Activated effector memory CD4-positive, alpha-beta T cell treated with anti-CD3 and anti-CD28 coated beads, Interleukin-2, amount 50 U/mL, for 16 hours (primary cell): Measurements from ENCODE around the gene FAF2.
"Not testable (repeated sequence)": the region's sequence is repeated elsewhere in the genome, so short reads cannot be mapped to it uniquely, and the experiment has no call there.

Experiments
- DNase-seq: peaks from one replicate; pipeline ENCODE4 v3.0.0-alpha.2; 2020

FAF2 gene

DNA sequence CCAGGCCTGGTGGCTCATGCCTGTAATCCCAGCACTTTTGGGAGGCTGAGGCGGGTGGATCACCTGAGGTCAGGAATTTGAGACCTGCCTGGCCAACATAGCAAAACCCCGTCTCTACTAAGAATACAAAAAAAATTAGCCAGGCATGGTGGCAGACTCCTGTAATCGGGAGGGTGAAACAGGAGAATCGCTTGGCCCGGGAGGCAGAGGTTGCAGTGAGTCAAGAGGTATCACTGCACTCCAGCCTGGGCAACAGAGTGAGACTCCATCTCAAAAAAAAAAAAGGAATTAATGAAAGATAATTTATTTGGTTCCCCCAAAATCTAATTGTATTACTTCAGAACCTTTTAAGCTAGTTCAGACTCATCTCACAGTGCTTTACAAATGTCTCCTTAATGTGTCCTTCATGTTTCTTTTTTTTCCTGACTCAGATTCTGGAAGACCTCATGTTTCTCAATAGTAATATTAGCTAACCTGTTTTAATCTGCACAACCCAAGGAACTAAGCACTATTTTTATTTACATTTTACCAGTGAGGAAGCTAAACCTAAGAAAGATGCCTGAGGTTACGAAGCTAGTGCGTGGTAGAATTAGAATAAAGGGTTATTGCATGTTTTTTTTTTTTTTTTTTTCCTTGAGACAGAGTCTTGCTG lies 15.1 kb downstream of the FAF2 start:
- DNase-seq: no peak

- no peak for DNase-seq
Observed at GRCh38 chr5:176466245-176466871, 18.2 kb downstream of the FAF2 start.

DNA sequence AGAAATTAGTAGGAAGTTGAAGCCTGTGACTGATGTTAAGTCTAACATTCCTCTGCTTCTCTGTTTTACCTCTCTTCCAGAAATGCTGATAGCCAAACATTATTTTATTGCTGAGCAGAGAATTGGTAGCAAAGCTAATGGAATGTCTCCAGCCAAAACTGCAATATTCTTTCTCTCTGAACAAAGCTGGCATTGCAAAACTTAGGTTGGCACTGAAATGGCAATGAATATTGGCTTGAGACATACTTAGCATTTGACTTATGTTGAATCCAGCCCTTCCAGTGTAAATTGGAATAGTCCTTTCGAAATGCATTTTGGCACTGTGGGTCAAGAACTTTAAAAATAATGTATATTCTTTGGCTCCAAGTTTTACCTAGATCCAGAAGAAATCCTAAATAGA lies 21.1 kb downstream of the FAF2 start:
- no peak for DNase-seq

- no peak for DNase-seq
Observed at GRCh38 chr5:176470539-176470938, 22.4 kb downstream of the FAF2 start.

DNA sequence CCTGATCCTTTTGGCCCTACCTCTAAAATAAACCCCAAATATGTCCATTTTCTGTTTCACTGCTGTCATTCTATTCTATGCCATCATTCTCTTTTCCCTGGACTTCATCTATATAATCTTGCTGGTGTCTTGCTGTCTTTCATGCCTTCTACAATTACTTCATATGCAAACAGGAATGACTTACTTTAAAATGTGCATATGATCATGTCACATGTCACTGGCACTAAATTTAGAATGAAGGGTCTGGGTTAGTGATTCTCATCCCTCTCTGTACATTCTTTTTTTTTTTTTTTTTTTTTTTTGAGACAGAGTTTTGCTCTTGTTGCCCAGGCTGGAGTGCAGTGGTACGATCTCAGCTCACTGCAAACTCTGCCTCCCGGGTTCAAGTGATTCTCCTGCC lies 22.9 kb downstream of the FAF2 start:
- DNase-seq: no peak

GRCh38 chr5:176473335-176474006 lies 25.3 kb downstream of the FAF2 start:
- no peak for DNase-seq

GRCh38 chr5:176474476-176474875 lies 26.3 kb downstream of the FAF2 start:
- DNase-seq: no peak

- DNase-seq: no peak
Observed at GRCh38 chr5:176481711-176482110, 33.5 kb downstream of the FAF2 start.

- DNase-seq: no peak
Observed at GRCh38 chr5:176485176-176485575, 37.0 kb downstream of the FAF2 start.

GRCh38 chr5:176486189-176486757 lies 38.1 kb downstream of the FAF2 start:
- no peak for DNase-seq

GRCh38 chr5:176487160-176487559 lies 39.0 kb downstream of the FAF2 start:
- not testable (repeated sequence) for DNase-seq

DNA sequence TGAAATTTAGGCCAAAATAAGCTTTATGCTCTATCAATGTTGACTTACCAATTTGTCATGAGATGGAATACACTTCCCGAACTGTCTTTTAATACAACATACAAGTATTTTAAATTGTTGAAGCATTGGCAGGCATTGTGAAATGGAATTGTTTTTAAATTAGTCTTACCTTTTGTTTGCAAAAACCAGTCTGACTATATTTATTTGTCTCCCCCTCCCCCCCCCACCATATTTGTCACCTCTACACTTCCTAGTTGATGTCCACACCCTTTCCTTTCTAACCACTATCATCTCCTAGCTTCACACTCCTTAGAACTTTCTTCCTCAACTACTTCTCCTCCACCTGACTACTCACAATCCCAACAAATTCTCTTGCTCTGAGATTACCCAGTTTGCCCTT lies 40.9 kb downstream of the FAF2 start:
- no peak for DNase-seq

GRCh38 chr5:176490301-176490700 lies 42.1 kb downstream of the FAF2 start:
- DNase-seq: no peak

DNA sequence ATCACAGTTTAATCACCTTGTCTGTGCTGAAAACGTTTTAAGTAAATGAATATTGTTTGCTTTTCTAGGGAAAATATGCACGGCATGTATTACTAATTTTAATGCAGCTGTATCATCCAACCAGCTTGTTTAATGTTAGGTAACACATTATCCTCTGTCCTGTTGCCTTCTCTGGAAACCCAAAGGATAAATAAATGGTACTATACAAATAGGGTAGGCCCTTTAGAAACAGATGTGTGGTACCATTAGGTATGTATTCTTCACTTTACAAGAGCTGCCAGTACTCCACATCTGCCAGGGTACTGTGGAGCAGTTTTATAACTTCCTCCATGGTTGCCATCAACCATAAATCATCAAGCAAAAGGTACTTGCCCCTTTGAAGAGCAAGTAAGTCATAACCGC lies 42.9 kb downstream of the FAF2 start:
- no peak for DNase-seq

DNA sequence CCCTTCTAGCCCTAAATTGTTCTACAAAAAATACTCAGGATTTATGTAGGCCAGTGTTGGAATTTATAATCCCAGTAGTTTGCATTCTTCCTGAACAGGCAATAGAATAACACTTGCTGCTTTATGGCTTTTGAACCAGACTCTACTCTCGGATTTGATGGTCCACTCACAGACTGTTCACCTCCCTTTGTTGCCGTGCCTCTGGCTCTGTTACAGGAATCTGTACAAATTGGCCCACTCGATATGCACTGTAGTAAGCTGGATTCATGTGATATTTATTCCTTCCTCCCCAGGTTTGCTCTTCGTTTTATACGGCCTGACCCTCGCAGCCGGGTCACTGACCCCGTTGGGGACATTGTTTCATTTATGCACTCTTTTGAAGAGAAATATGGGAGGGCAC lies 43.7 kb downstream of the FAF2 start:
- DNase-seq: no peak

GRCh38 chr5:176492431-176492830 lies 44.2 kb downstream of the FAF2 start:
- DNase-seq: no peak

DNA sequence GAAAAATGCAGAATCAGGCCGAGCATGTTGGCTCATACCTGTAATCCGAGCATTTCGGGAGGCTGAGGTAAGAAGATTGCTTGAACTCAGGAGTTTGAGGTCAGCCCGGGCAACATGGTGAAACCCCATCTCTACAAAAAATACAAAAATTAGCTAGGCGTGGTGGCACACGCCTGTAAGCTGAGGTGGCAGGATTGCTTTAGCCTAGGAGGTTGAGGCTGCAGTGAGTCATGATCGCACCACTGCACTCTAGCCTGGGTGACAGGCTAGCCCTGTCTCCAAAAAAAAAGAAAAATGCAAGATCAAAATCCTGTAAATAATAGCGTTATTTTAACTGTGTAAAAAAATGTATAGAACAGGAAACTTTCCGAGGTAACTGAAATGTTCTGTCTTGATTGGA lies 49.7 kb downstream of the FAF2 start:
- DNase-seq: no peak

DNA sequence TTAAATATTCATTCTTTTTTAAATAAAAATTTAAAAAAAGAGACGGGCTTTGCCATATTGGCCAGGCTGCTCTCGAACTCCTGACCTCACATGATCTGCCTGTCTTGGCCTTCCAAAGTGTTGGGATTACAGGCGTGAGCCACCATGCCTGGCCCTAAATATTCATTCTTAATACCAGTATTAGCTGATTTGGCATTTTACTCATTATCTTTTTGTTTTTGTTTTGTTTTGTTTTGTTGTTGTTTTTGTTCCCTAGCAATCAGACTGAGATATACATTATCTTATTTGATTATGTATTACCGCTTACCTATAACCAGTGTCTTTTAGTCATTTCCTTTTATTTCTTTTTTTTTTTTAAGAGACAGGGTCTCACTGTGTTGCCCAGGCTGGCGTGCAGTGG lies 51.1 kb downstream of the FAF2 start:
- DNase-seq: no peak

GRCh38 chr5:176500511-176500910 lies 52.3 kb downstream of the FAF2 start:
- no peak for DNase-seq

GRCh38 chr5:176501333-176501732 lies 53.1 kb downstream of the FAF2 start:
- no peak for DNase-seq

DNA sequence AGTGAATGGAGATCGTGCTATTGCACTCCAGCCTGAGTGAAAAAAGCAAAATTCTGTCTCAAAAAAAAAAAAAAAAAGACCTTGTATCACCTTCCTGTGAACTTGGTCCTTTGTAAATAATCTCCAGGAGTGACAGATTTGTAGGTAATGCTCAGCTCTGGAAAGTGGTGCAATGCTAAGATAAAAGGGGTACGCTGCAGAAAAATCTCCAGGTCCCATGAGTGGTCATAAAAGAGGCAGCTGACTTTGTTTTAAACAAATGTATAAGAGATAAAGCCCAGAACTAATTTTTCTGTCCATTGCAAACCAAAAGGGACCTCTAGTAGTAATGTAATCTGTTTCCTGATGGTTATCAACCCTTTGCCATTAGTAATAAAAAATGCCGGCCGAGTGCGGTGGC lies 55.3 kb downstream of the FAF2 start:
- no peak for DNase-seq

DNA sequence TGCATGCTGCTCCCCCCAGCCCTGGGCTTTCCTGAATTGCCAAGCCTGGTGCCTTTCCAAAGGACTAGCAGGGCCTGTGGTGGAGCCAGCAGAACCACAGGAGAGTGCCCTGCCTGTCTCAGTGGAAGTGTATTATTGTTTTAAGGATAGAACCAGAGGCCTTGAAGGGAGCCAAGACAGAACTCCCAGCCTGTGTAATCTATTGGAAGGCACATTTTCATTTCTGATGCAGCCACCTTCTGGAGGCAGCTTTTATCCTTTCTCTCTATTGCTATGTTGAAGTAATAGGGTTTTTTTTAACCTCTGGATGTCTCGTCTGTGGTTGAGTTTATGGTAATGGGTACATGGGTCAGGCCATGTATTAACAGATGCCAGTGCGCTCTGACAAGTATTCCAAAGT lies 59.7 kb downstream of the FAF2 start:
- peak; percentile 44 for DNase-seq

GRCh38 chr5:176508603-176509002 lies 60.4 kb downstream of the FAF2 start:
- DNase-seq: peak; percentile 8

GRCh38 chr5:176513788-176514187 lies 65.6 kb downstream of the FAF2 start:
- DNase-seq: no peak
